ENCODE data around the gene PHLDB2.

DNA sequence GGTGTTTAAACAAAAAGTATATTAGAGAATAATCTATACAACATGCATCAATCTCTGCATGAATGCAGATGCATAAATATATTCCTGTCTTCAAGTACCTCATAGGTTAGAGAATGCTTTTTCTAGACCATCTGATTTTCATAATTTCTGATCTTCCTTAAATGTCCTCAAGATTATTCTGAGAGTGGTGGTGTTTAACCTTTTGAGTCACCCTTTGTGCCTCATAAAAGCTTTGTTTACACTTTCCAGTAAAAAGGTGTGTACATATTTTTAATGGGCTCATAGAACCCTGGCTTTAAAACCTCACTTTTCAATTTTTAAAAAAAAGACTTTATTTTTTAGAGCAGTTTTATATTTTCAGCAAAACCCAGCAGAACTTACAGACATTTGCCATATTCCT is 78.8 kb downstream of the PHLDB2 start:
- TF ChIP-seq, protein P1, sequence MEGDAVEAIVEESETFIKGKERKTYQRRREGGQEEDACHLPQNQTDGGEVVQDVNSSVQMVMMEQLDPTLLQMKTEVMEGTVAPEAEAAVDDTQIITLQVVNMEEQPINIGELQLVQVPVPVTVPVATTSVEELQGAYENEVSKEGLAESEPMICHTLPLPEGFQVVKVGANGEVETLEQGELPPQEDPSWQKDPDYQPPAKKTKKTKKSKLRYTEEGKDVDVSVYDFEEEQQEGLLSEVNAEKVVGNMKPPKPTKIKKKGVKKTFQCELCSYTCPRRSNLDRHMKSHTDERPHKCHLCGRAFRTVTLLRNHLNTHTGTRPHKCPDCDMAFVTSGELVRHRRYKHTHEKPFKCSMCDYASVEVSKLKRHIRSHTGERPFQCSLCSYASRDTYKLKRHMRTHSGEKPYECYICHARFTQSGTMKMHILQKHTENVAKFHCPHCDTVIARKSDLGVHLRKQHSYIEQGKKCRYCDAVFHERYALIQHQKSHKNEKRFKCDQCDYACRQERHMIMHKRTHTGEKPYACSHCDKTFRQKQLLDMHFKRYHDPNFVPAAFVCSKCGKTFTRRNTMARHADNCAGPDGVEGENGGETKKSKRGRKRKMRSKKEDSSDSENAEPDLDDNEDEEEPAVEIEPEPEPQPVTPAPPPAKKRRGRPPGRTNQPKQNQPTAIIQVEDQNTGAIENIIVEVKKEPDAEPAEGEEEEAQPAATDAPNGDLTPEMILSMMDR (CRISPR knock-in tag; IDR thresholded peaks at IDR 0.05): no peak
- TF ChIP-seq GATAD2A (CRISPR knock-in tag; IDR thresholded peaks at IDR 0.05) (no peak), GTF2F1 (IDR thresholded peaks at IDR 0.05; ENCODE audit: low read length) (no peak), MYC (CRISPR knock-in tag; IDR thresholded peaks at IDR 0.05; ENCODE audit: borderline replicate concordance) (no peak), NPAS2 (CRISPR knock-in tag; IDR thresholded peaks at IDR 0.05; ENCODE audit: borderline replicate concordance) (no peak), NFKB2 (CRISPR knock-in tag; IDR thresholded peaks at IDR 0.05; ENCODE audit: borderline replicate concordance) (no peak), HNF4A (CRISPR knock-in tag; IDR thresholded peaks at IDR 0.05) (no peak)
- TF ChIP-seq, protein P2, sequence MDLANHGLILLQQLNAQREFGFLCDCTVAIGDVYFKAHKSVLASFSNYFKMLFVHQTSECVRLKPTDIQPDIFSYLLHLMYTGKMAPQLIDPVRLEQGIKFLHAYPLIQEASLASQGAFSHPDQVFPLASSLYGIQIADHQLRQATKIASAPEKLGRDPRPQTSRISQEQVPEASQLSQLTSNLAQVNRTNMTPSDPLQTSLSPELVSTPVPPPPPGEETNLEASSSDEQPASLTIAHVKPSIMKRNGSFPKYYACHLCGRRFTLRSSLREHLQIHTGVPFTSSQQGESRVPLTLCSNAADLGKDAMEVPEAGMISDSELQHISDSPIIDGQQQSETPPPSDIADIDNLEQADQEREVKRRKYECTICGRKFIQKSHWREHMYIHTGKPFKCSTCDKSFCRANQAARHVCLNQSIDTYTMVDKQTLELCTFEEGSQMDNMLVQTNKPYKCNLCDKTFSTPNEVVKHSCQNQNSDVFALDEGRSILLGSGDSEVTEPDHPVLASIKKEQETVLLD (CRISPR knock-in tag; IDR thresholded peaks at IDR 0.05; ENCODE audit: low read depth): no peak
- TF ChIP-seq, protein P3, sequence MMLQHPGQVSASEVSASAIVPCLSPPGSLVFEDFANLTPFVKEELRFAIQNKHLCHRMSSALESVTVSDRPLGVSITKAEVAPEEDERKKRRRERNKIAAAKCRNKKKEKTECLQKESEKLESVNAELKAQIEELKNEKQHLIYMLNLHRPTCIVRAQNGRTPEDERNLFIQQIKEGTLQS (CRISPR knock-in tag; IDR thresholded peaks at IDR 0.05): no peak
- TF ChIP-seq, protein P4, sequence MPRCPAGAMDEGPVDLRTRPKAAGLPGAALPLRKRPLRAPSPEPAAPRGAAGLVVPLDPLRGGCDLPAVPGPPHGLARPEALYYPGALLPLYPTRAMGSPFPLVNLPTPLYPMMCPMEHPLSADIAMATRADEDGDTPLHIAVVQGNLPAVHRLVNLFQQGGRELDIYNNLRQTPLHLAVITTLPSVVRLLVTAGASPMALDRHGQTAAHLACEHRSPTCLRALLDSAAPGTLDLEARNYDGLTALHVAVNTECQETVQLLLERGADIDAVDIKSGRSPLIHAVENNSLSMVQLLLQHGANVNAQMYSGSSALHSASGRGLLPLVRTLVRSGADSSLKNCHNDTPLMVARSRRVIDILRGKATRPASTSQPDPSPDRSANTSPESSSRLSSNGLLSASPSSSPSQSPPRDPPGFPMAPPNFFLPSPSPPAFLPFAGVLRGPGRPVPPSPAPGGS (CRISPR knock-in tag; IDR thresholded peaks at IDR 0.05): no peak
